CD4-positive, alpha-beta T cell treated with Interleukin-15 for 4 hours (primary cell): Measurements from ENCODE around the gene FAM124A.

Experiments
- DNase-seq: peaks from one replicate; pipeline ENCODE4 v3.0.0-alpha.2; 2020; ENCODE audit warnings: low spot score

The FAM124A gene

GRCh38 chr13:51243832-51244231 lies 21.6 kb downstream of the FAM124A start:
- no peak for DNase-seq

GRCh38 chr13:51244637-51245405 lies 22.6 kb downstream of the FAM124A start:
- DNase-seq = no peak

- no peak for DNase-seq
Measured at GRCh38 chr13:51245583-51245982, 23.4 kb downstream of the FAM124A start.

GRCh38 chr13:51246025-51246417 lies 23.8 kb downstream of the FAM124A start:
- no peak for DNase-seq

- DNase-seq = no peak
Measured at GRCh38 chr13:51246418-51247277, 24.4 kb downstream of the FAM124A start.

- no peak for DNase-seq
Measured at GRCh38 chr13:51249255-51249654, 27.1 kb downstream of the FAM124A start.

- no peak for DNase-seq
Measured at GRCh38 chr13:51249770-51250741, 27.9 kb downstream of the FAM124A start.

- no peak for DNase-seq
Measured at GRCh38 chr13:51251480-51251879, 29.3 kb downstream of the FAM124A start.

- DNase-seq = no peak
Measured at GRCh38 chr13:51252954-51253532, 30.8 kb downstream of the FAM124A start.

- no peak for DNase-seq
Measured at GRCh38 chr13:51255556-51255955, 33.4 kb downstream of the FAM124A start.

GRCh38 chr13:51257187-51257586 lies 35.0 kb downstream of the FAM124A start:
- DNase-seq = no peak

GRCh38 chr13:51258612-51259548 lies 36.7 kb downstream of the FAM124A start:
- DNase-seq = no peak

- no peak for DNase-seq
Measured at GRCh38 chr13:51260154-51260553, 38.0 kb downstream of the FAM124A start.

GRCh38 chr13:51261610-51262249 lies 39.5 kb downstream of the FAM124A start:
- DNase-seq = no peak

- no peak for DNase-seq
Measured at GRCh38 chr13:51262501-51263211, 40.5 kb downstream of the FAM124A start.

- DNase-seq = no peak
Measured at GRCh38 chr13:51266642-51267041, 44.4 kb downstream of the FAM124A start.

- DNase-seq = no peak
Measured at GRCh38 chr13:51267622-51268021, 45.4 kb downstream of the FAM124A start.

GRCh38 chr13:51269039-51269438 lies 46.8 kb downstream of the FAM124A start:
- no peak for DNase-seq
